ENCODE measurements around the gene RITA1.

GRCh38 chr12:113155060-113155459 is 30.5 kb upstream of the RITA1 start:
- TF ChIP-seq CTCF (IDR thresholded peaks at IDR 0.05; ENCODE audit: extremely low read depth in 1 of 2, insufficient read depth in 1 of 2, low read depth in 1 of 2, low read length in 2 of 2) (no peak), POLR2A (IDR thresholded peaks at IDR 0.05; ENCODE audit: low read depth, low read length) (no peak), POLR2AphosphoS5 (IDR thresholded peaks at IDR 0.05; ENCODE audit: insufficient read depth, low read depth, low read length) (no peak), MYC (IDR thresholded peaks at IDR 0.05; ENCODE audit: low read depth, low read length) (no peak), MAX (IDR thresholded peaks at IDR 0.05; ENCODE audit: insufficient read depth, insufficient read length) (no peak)
